Neutrophil (primary cell): ENCODE results near the gene LECT2.

Experiments used
- H3K27ac ChIP-seq: fragments of 200-600 bp; sonication (generic); 2 replicates; pipeline ENCODE4 v1.5.1; 2016; ENCODE audit warnings: mild to moderate bottlenecking, moderate library complexity
- H3K27me3 ChIP-seq: fragments of 200-600 bp; sonication (generic); 2 replicates; pipeline ENCODE4 v1.6.0; 2016; ENCODE audit warnings: mild to moderate bottlenecking
- H3K36me3 ChIP-seq: fragments of 200-600 bp; sonication (generic); 2 replicates; pipeline ENCODE4 v1.5.1; 2017
- H3K4me1 ChIP-seq, 2 experiments: fragments of 200-600 bp in 1 of 2; sonication (generic) in 1 of 2; 1 replicate in 1 of 2; 2 replicates in 1 of 2; pipeline versions ENCODE4 v1.5.1 to v1.6.1; 2013 to 2016; ENCODE audit warnings: low read depth in 1 of 2, low read length in 1 of 2, mild to moderate bottlenecking in 1 of 2, moderate library complexity in 1 of 2; ENCODE audit not compliant: control insufficient read depth in 1 of 2, insufficient read depth in 1 of 2
- H3K4me3 ChIP-seq, 2 experiments: fragments of 200-600 bp in 1 of 2; sonication (generic) in 1 of 2; 1 replicate in 1 of 2; 2 replicates in 1 of 2; pipeline ENCODE4 v1.5.1; 2013 to 2016; ENCODE audit warnings: low read depth in 1 of 2, low read length in 1 of 2, mild to moderate bottlenecking in 1 of 2, moderate library complexity in 1 of 2
- H3K9me3 ChIP-seq: fragments of 200-600 bp; sonication (generic); 2 replicates; pipeline ENCODE4 v1.5.1; 2016
- TF ChIP-seq, protein P1 (sequence below): fragments of 200-600 bp; sonication (generic); IDR thresholded peaks from 2 replicates; pipeline ENCODE4 v1.5.1; 2016; ENCODE audit warnings: antibody characterized with exemption

LECT2 gene

DNA sequence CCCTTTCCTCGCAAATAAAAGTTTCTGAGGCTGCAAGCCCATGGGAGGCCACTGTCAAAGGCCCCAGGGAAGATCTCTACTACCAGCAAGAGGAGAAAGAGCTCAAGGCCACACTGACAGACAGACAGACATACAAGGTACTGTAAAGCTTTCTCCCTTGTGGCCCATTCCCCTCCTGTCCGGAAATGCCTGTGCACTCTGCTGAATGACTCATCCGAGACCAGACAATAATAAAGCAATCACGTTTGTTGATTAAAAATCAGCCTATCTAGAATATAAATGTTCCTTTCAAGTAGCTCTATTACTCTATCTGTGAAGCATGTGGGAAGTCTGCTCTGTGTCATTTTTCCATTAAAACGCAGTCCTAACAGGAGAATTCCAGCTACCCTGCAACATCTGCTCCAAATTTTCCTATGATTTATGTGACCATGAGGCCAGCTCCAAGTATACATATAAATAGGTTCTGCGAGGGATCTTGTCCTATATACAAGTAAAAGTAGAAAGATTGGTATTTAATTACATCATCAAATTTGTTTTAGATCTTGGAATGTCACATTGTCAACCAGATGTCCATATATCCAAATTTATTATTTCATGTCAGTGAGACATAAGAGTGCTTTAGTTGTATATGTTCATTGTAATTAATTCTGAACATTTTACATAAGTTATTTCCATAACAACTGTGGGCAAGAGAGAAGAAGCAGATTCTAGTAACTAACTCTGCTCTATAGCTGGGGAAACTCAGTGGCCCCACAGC, 39.3 kb upstream of the LECT2 start:
- TF ChIP-seq, protein P1, sequence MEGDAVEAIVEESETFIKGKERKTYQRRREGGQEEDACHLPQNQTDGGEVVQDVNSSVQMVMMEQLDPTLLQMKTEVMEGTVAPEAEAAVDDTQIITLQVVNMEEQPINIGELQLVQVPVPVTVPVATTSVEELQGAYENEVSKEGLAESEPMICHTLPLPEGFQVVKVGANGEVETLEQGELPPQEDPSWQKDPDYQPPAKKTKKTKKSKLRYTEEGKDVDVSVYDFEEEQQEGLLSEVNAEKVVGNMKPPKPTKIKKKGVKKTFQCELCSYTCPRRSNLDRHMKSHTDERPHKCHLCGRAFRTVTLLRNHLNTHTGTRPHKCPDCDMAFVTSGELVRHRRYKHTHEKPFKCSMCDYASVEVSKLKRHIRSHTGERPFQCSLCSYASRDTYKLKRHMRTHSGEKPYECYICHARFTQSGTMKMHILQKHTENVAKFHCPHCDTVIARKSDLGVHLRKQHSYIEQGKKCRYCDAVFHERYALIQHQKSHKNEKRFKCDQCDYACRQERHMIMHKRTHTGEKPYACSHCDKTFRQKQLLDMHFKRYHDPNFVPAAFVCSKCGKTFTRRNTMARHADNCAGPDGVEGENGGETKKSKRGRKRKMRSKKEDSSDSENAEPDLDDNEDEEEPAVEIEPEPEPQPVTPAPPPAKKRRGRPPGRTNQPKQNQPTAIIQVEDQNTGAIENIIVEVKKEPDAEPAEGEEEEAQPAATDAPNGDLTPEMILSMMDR, result no peak
- peaks cover 11% of the 10 kb centered on the region for H3K27me3 ChIP-seq
- H3K4me1 ChIP-seq, result no peaks in the 10 kb centered on the region
- no peak overlapping the region for H3K27ac ChIP-seq
- H3K9me3 ChIP-seq, result no peaks in the 10 kb centered on the region
- H3K4me3 ChIP-seq, result no peak overlapping the region
- no peaks in the 10 kb centered on the region for H3K36me3 ChIP-seq

DNA sequence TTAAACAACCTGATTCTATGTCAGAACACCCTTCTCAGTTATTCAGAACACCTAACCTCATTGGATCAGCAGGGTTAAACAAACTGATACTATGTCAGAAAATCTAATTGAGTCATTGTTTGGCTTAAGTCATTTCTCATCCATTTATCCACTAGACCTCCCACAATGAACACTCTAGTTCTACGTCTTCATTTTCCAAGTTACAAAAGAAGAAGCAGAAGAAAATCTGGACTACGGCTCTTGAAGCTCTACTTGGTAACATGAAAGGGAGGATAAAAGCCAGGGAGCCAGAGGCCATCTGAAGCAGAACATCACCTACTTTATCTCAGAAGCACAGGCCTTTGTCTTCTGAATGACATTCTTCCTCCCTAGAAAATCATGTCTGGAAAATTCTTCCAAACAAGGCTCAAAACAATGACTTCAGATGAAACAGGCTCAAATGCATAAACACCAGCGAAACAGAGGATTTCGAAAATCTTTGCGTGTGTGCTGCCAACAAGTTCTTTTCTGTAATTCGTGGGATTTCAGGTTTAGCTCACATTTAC, 38.6 kb upstream of the LECT2 start:
- H3K9me3 ChIP-seq, result no peaks in the 10 kb centered on the region
- peaks cover 11% of the 10 kb centered on the region for H3K27me3 ChIP-seq
- H3K27ac ChIP-seq, result no peak overlapping the region
- H3K4me3 ChIP-seq, result no peak overlapping the region
- no peaks in the 10 kb centered on the region for H3K36me3 ChIP-seq
- H3K4me1 ChIP-seq, result no peaks in the 10 kb centered on the region
- TF ChIP-seq, protein P1, result no peak

DNA sequence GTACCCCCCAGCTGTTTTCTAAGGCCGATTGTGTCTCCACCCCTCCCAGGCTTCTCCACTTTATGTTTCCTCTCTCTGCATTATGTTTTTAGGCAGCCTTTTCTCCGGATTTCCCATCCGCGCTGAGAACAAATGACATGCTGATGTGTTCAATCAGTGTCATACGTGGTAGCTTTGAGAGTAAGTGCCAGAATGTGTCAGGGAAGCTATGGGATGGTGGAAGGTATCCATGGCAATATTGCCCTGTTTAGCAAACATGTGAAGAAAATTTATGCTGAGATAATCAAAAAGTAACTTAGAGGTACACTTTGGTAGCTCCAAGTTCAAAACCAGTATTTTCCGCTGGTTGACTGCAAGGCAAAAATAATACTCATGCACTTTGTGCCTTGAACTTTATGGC, 36.6 kb upstream of the LECT2 start:
- no peaks in the 10 kb centered on the region for H3K36me3 ChIP-seq
- H3K27ac ChIP-seq, result no peak overlapping the region
- TF ChIP-seq, protein P1, result no peak
- H3K4me1 ChIP-seq, result no peaks in the 10 kb centered on the region
- H3K9me3 ChIP-seq, result no peaks in the 10 kb centered on the region
- H3K27me3 ChIP-seq, result peaks cover 13% of the 10 kb centered on the region
- H3K4me3 ChIP-seq, result no peak overlapping the region

DNA sequence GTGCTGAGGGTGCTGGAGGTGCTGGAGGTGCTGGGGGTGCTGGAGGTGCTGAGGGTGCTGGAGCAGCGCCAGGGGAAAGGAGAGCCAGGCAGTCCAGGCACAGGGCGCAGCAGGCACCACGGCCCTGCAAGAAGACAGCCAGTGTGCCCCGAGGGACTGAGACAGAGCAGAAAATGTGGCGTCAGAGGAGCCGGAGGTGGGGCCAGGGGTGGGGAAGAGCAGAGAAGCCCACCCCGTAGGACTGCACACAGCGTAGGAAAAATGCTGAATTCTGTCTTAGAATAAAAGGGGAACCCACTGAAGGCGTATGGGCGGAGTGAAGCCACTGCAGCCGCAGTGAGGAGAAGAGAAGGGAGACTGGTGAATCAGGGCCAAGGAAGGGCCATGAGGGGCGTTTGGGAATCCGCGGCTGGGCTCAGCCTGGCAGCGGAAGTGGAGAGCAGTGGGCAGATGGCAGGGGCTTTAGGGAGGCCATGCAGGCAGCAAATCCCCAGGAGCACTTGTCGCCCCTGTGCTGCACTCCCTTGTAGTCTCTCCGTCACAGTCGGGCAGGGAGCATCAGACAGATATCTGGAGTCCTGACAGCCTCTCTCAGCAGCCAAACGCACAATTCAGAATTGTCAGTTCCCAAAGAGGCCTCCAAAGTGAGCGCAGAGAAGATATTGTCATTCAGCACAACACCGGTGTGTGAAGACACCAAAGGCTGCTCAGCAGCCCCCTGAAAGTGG, 35.9 kb upstream of the LECT2 start:
- Histone ChIP-seq H3K36me3 (no peaks in the 10 kb centered on the region), H3K4me1 (no peaks in the 10 kb centered on the region), H3K4me3 (no peak overlapping the region), H3K9me3 (no peaks in the 10 kb centered on the region), H3K27ac (no peak overlapping the region), H3K27me3 (peaks cover 14% of the 10 kb centered on the region)
- TF ChIP-seq, protein P1, result no peak

DNA sequence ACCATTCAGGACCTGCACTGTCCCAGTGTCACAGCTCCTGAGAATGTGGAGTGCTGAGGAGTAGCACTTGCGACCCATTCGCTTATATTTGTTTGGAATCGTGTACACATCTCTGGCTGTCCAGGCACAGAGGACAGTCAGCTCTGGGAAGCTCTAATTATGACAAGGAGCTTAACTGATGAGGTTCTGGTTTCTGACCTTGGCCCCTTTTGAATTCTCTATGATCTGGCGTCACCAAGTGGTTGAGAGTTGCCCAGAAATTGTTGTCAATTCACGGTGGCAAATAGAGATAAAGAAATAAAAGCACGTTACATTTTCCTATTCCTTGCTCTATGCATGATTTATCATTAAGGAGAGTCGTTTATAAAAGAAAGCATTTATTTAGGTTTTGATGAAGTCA, 34.9 kb upstream of the LECT2 start:
- H3K27ac ChIP-seq, result no peak overlapping the region
- peaks cover 15% of the 10 kb centered on the region for H3K27me3 ChIP-seq
- no peaks in the 10 kb centered on the region for H3K4me1 ChIP-seq
- no peak overlapping the region for H3K4me3 ChIP-seq
- no peaks in the 10 kb centered on the region for H3K9me3 ChIP-seq
- no peaks in the 10 kb centered on the region for H3K36me3 ChIP-seq
- TF ChIP-seq, protein P1, result no peak
